K562 (cell line): ENCODE measurements around the gene GKN1. TPM values are rescaled to one million over a fixed set of nuclear protein-coding genes. Genes with fewer than 3 reads are reported as not detected.

Experiments
- ATAC-seq: fragments of 200-7000 bp; cut with Tn5 transposase; 3 replicates; pipeline ENCODE4 v1.9.1; 2020; ENCODE audit warnings: moderate library complexity
- BruUV-seq: library from RNA; stranded (reverse); fragments of 400-500 nt; replicated peaks from 2 replicates; lab custom pipeline; 2021; lab: Mats Ljungman, UMichigan
- CTCF ChIA-PET: fragments of 300-600 bp; formaldehyde crosslinking; extraction: SDS; loops from one replicate; lab custom pipeline; 2021; ENCODE audit warnings: low intra/inter-chr PET ratio; lab: Yijun Ruan, JAX
- POLR2A ChIA-PET: fragments of 300-600, 350-650 bp; sonication (Branson Sonifier 250); formaldehyde crosslinking; extraction: SDS; loops from one replicate; lab custom pipeline; 2021; ENCODE audit warnings: antibody characterized with exemption, inconsistent platforms; lab: Yijun Ruan, JAX
- DNase-seq, 4 experiments: peaks; one replicate each; pipeline versions ENCODE4 v3.0.0 to v3.0.0-alpha.2; 2011 to 2018; ENCODE audit warnings: low spot score in 3 of 4, mixed read lengths in 3 of 4; ENCODE audit errors: extremely low read depth in 1 of 4
- FAIRE-seq: peaks from 2 replicates; lab custom pipeline; 2011; peaks lifted over from hg19 to GRCh38; lab: Jason Lieb, UNC
- H2AFZ ChIP-seq: 2 replicates; pipeline ENCODE4 v1.6.0; 2011; ENCODE audit warnings: low read depth, low read length, control low read depth, inconsistent platforms
- H3K27ac ChIP-seq: fragments of 200-600 bp; 3 replicates; pipeline ENCODE4 v1.8.0; 2011; ENCODE audit warnings: low read depth, mild to moderate bottlenecking, control low read depth, inconsistent platforms, low read length, moderate library complexity, mixed read lengths; ENCODE audit errors: extremely low read depth
- H3K27me3 ChIP-seq, 2 experiments: fragments of 300-600 bp in 1 of 2; 2 replicates in 1 of 2; 3 replicates in 1 of 2; pipeline versions ENCODE4 v1.6.0 to v1.8.0; 2011; ENCODE audit warnings: inconsistent platforms in 2 of 2, low read length in 2 of 2, mild to moderate bottlenecking in 1 of 2, mixed read lengths in 1 of 2, moderate library complexity in 1 of 2; ENCODE audit not compliant: control insufficient read depth in 2 of 2, insufficient read depth in 2 of 2
- H3K36me3 ChIP-seq: fragments of 300-600 bp; 3 replicates; pipeline ENCODE4 v1.8.0; 2011; ENCODE audit warnings: mild to moderate bottlenecking, low read length, inconsistent platforms; ENCODE audit not compliant: control insufficient read depth, insufficient read depth
- H3K4me1 ChIP-seq, 2 experiments: fragments of 200-600 bp in 1 of 2; replicated peaks in 1 of 2; 2 replicates in 1 of 2; 3 replicates in 1 of 2; pipeline versions ENCODE4 v1.5.1 to v1.8.0; 2011; ENCODE audit warnings: inconsistent platforms in 2 of 2, low read length in 2 of 2, mild to moderate bottlenecking in 1 of 2, mixed read lengths in 1 of 2, moderate library complexity in 1 of 2; ENCODE audit not compliant: control insufficient read depth in 2 of 2, insufficient read depth in 2 of 2
- H3K4me2 ChIP-seq: 2 replicates; pipeline ENCODE4 v1.6.1; 2011; ENCODE audit warnings: low read length, control low read depth, inconsistent platforms, mixed read lengths; ENCODE audit not compliant: insufficient read depth
- H3K4me3 ChIP-seq: fragments of 200-600 bp; sonication (generic), shearing (Covaris generic); 2 replicates; pipeline ENCODE4 v1.5.1; 2016; ENCODE audit warnings: control low read depth, inconsistent platforms
- H3K79me2 ChIP-seq: fragments of 200-600 bp; 3 replicates; pipeline ENCODE4 v1.8.0; 2011; ENCODE audit warnings: low read length, inconsistent platforms; ENCODE audit not compliant: control insufficient read depth, insufficient read depth
- H3K9ac ChIP-seq, 2 experiments: 2 replicates each; pipeline versions ENCODE4 v1.6.0 to v1.6.1; 2011; ENCODE audit warnings: low read depth in 2 of 2, low read length in 2 of 2, control low read depth in 1 of 2, inconsistent platforms in 1 of 2, mild to moderate bottlenecking in 1 of 2, mixed read lengths in 1 of 2; ENCODE audit not compliant: insufficient read depth in 1 of 2
- H3K9me1 ChIP-seq: one replicate; pipeline ENCODE4 v1.6.0; 2011; ENCODE audit warnings: inconsistent platforms, mild to moderate bottlenecking, low read length, moderate library complexity; ENCODE audit not compliant: control insufficient read depth, insufficient read depth
- H3K9me3 ChIP-seq: replicated peaks from 2 replicates; pipeline ENCODE4 v1.5.1; 2011; ENCODE audit warnings: low read depth, low read length, inconsistent platforms; ENCODE audit not compliant: control insufficient read depth, insufficient read depth
- H4K20me1 ChIP-seq: replicated peaks from 2 replicates; pipeline ENCODE4 v1.6.1; 2011; ENCODE audit warnings: low read length, inconsistent platforms, mixed read lengths; ENCODE audit not compliant: control insufficient read depth, insufficient read depth
- FOSL1 ChIP-seq: fragments of 200-800 bp; sonication (Bioruptor generic); conservative IDR thresholded peaks from 2 replicates; pipeline ENCODE4 v1.6.1; 2016; ENCODE audit warnings: missing genetic modification characterization, missing compliant biosample characterization
- HDAC6 ChIP-seq: IDR thresholded peaks from 2 replicates; pipeline ENCODE4 v1.6.1; 2012; ENCODE audit warnings: low read depth, mild to moderate bottlenecking, control low read depth, inconsistent platforms, low read length, moderate library complexity
- NONO ChIP-seq, 2 experiments: fragments of 200-400 bp in 1 of 2; fragments of 450-650 bp in 1 of 2; formaldehyde crosslinking in 1 of 2; IDR thresholded peaks; 2 replicates each; pipeline ENCODE4 v1.6.1; 2017; ENCODE audit warnings: low read depth in 2 of 2, mild to moderate bottlenecking in 2 of 2, moderate library complexity in 2 of 2, low read length in 1 of 2
- POLR3G ChIP-seq: IDR thresholded peaks from 2 replicates; pipeline ENCODE4 v1.6.1; 2011; ENCODE audit not compliant: insufficient read length, insufficient replicate concordance; ENCODE audit errors: extremely low read depth
- SIN3A ChIP-seq, 2 experiments: fragments of 150-350 bp in 1 of 2; IDR thresholded peaks; 2 replicates each; pipeline ENCODE4 v1.6.1; 2011 to 2016; ENCODE audit warnings: borderline replicate concordance in 2 of 2, low read depth in 2 of 2, low read length in 2 of 2, mild to moderate bottlenecking in 2 of 2, moderate library complexity in 2 of 2; ENCODE audit not compliant: control insufficient read depth in 1 of 2
- SNAPC5 ChIP-seq: fragments of 250-450 bp; sonication (Bioruptor Pico); IDR thresholded peaks from 2 replicates; pipeline ENCODE4 v1.8.0; 2021; ENCODE audit warnings: moderate library complexity, mild to moderate bottlenecking, inconsistent platforms
- ZBTB49 ChIP-seq: sonication (generic); formaldehyde crosslinking; IDR thresholded peaks from 2 replicates; pipeline ENCODE4 v1.8.0; 2022; ENCODE audit warnings: missing genetic modification reagents, mild to moderate bottlenecking, borderline replicate concordance
- ZFP30 ChIP-seq: fragments of 250-450 bp; sonication (Bioruptor Pico); IDR thresholded peaks from 2 replicates; pipeline ENCODE4 v1.8.0; 2022; ENCODE audit warnings: moderate library complexity, mild to moderate bottlenecking, inconsistent platforms, borderline replicate concordance
- ZNF140 ChIP-seq: fragments of 250-450 bp; sonication (Bioruptor Pico); IDR thresholded peaks from 2 replicates; pipeline ENCODE4 v1.8.0; 2021; ENCODE audit warnings: moderate library complexity, mild to moderate bottlenecking, inconsistent platforms
- ZNF224 ChIP-seq: sonication (generic); formaldehyde crosslinking; IDR thresholded peaks from 2 replicates; pipeline ENCODE4 v1.8.0; 2022; ENCODE audit warnings: mild to moderate bottlenecking, missing genetic modification reagents
- in situ Hi-C: fragments of 300-500 bp; cut with MboI; formaldehyde crosslinking; loops from 4 replicates; pipeline ENCODE4 v1.15.0; 2018; ENCODE audit warnings: inconsistent platforms, mixed read lengths
- intact Hi-C: fragments of 100-400 bp; cut with micrococcal nuclease; formaldehyde crosslinking; loops from 2 replicates; pipeline ENCODE4 v1.14.2; 2022
- polyA plus RNA-seq, 8 experiments: library from polyadenylated mRNA; depleted of rRNA in 4 of 8; stranded (reverse) in 5 of 8; unstranded in 3 of 8; fragments of >200 nt; fragmentation: Nextera tagmentation in 2 of 8; fragmentation: Illumina TruSeq in 1 of 8; extraction: Ambion mirVana in 2 of 8; extraction: Trizol in 1 of 8; gene quantifications; 2 replicates each; pipeline versions ENCODE4 v1.2.1 to v1.2.3, GENCODE V29; 2011 to 2014; ENCODE audit warnings: inconsistent platforms in 1 of 8, missing spikeins in 1 of 8
- total RNA-seq, 7 experiments: library from RNA; depleted of rRNA in 6 of 7; stranded (reverse); fragments of >200 nt in 6 of 7; fragmentation: Illumina TruSeq in 2 of 7; extraction: Trizol in 2 of 7; gene quantifications; 2 replicates each; pipeline versions ENCODE4 v1.2.1 to v1.2.3, GENCODE V29; 2011 to 2021; ENCODE audit warnings: low replicate concordance in 1 of 7
- TF ChIP-seq, protein P1 (sequence below): fragments of 450-650 bp; formaldehyde crosslinking; IDR thresholded peaks from 2 replicates; pipeline ENCODE4 v1.4.0; 2020; ENCODE audit warnings: mild to moderate bottlenecking, mixed read lengths

The GKN1 gene
- total and polyA plus RNA-seq, 9 of the 15 experiments (the other 6 are each of a cell fraction or from before 2014, with no cell fraction given) = not detected

DNA sequence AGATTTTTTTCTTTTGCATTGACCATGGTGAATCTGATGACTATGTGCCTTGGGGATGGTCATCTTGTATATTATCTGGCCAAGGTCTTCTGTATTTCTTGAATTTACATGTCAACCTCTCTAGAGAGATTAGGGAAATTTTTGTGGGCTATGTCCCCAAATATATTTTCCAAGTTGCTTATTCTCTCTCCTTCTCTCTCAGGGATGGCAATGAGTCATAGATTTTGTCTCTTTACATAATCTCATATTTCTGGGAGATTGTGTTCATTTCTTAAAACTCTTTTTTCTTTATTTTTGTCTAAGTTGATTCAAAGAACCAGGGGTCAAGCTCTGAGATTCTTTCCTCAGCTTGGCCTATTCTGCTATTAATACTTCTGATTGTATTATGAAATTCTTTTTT, 31.6 kb upstream of the GKN1 start:
- CTCF ChIA-PET = no interaction called here

More for the DNA sequence above, 31.6 kb upstream of the GKN1 start:
- BruUV-seq = no TSS peak
- no peak for DNase-seq
- H2AFZ ChIP-seq = no peak overlapping the region
- H3K36me3 ChIP-seq = no peaks in the 10 kb centered on the region
- no peak for FAIRE-seq
- no peak overlapping the region for H3K4me3 ChIP-seq
- in situ Hi-C loops = no loop called here
- no peak overlapping the region for H3K27ac ChIP-seq
- H3K4me2 ChIP-seq = no peak overlapping the region
- H3K4me1 ChIP-seq = peaks cover 0 to 3% of the 10 kb centered on the region in 2 experiments; a peak in 1 of 5 replicates
- POLR2A ChIA-PET = interaction anchor here (1.0 to 1.1 kb wide), 2 partner anchors 10 to 23 kb away, joined by 3 read pairs; no protein-coding TSS in a partner anchor
- no peak for TF ChIP-seq ZNF140
- no peak for TF ChIP-seq ZNF224 (CRISPR knock-in tag)
- TF ChIP-seq ZFP30 (CRISPR knock-in tag) = 0 out of 2 replicates have a peak, but pooled peaks have one; percentile 31
- TF ChIP-seq SIN3A (IDR thresholded peaks at IDR 0.05; ENCODE audit: borderline replicate concordance in 2 of 2, control insufficient read depth in 1 of 2, low read depth in 2 of 2, low read length in 2 of 2) = no peak
- TF ChIP-seq FOSL1 (tag) = 0 out of 2 replicates have a peak, but pooled peaks have one; percentile 42
- TF ChIP-seq, protein P1, sequence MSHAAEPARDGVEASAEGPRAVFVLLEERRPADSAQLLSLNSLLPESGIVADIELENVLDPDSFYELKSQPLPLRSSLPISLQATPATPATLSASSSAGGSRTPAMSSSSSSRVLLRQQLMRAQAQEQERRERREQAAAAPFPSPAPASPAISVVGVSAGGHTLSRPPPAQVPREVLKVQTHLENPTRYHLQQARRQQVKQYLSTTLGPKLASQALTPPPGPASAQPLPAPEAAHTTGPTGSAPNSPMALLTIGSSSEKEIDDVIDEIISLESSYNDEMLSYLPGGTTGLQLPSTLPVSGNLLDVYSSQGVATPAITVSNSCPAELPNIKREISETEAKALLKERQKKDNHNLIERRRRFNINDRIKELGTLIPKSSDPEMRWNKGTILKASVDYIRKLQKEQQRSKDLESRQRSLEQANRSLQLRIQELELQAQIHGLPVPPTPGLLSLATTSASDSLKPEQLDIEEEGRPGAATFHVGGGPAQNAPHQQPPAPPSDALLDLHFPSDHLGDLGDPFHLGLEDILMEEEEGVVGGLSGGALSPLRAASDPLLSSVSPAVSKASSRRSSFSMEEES (CRISPR knock-in tag) = no peak
- TF ChIP-seq SNAPC5 (CRISPR knock-in tag) = no peak
- TF ChIP-seq HDAC6 = no peak
- TF ChIP-seq ZBTB49 = no peak
- TF ChIP-seq NONO (IDR thresholded peaks at IDR 0.05; ENCODE audit: low read depth in 2 of 2, low read length in 1 of 2) = no peak
- no peak for TF ChIP-seq POLR3G
- TF ChIP-seq, all 486 proteins: peak for 2
- 0 out of 5 replicates have a peak, but pooled peaks cover 0 to 3% of the 10 kb centered on the region in 2 experiments for H3K27me3 ChIP-seq
- H3K9me1 ChIP-seq = no peaks in the 10 kb centered on the region
- intact Hi-C loops = loop anchor here (10.0 kb wide), 1 partner anchor 362 kb away; no protein-coding TSS in a partner anchor
- no peaks in the 10 kb centered on the region for H4K20me1 ChIP-seq
- H3K9ac ChIP-seq = no peak overlapping the region
- H3K9me3 ChIP-seq = no peaks in the 10 kb centered on the region
- ATAC-seq = no peak
- no peaks in the 10 kb centered on the region for H3K79me2 ChIP-seq
